IPS-18c (cell line): ENCODE data around the gene SLC2A5.
"Not testable (repeated sequence)": the region's sequence is repeated elsewhere in the genome, so short reads cannot be mapped to it uniquely, and the experiment has no call there.

Experiments used
- H3K4me3 ChIP-seq: 2 replicates; pipeline ENCODE4 v1.7.0; 2013; ENCODE audit warnings: low read depth, mild to moderate bottlenecking, low read length, moderate library complexity; ENCODE audit not compliant: insufficient read depth
- H3K9me3 ChIP-seq: one replicate; pipeline ENCODE4 v1.6.1; 2013; ENCODE audit warnings: mild to moderate bottlenecking, low read length, moderate library complexity; ENCODE audit not compliant: control insufficient read depth, insufficient read depth

SLC2A5 gene

DNA sequence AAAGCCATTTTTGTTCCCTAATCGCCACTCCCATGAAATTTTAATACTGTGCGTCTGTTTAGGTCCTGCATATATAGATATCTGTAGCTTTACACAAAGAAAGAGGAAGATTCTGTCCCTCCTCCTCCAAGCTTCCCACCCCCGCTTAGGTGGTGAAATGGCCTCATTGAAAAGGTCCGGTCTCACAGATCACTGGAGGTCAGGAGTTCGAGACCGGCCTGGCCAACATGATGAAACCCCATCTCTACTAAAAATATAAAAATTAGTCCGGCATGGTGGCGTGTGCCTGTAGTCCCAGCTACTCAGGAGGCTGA is 64.1 kb downstream of the SLC2A5 start:
- no peak overlapping the region for H3K4me3 ChIP-seq
- H3K9me3 ChIP-seq, result peaks cover 2% of the 10 kb centered on the region

DNA sequence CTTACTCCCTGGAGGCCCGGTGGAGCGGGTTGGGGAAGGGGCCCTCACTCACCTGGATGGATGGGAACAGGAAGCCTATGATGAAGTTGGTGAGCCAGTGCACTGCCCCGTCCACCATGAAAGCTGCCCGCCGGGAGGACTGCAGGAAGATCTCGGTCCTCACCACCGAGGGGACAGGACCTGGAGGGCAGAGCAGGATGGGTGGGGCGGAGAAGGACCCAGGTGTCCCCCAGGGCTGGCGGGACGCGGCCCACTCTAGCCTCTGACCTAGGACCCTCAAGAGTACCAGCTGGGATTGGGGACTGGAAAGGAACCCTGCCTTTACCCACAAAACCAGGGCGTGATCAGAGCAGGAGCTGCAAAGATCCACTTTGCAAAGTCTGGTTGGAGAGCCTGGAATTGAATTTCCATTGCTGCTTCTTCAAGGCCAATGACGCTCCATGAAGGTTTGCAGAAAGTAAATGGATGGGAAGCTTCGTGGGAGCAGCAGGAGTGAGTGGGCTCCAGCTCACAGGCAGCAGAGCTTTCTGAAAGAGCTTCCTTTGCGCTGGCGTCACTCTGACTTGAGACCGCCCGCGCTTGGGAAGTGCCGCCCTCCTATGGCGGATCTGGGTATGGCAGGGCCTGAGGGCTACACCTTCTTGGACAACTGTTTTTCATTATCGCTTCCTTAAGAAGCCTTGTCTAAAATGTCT is 64.6 kb downstream of the SLC2A5 start:
- no peak overlapping the region for H3K4me3 ChIP-seq
- H3K9me3 ChIP-seq, result peaks cover 2% of the 10 kb centered on the region

DNA sequence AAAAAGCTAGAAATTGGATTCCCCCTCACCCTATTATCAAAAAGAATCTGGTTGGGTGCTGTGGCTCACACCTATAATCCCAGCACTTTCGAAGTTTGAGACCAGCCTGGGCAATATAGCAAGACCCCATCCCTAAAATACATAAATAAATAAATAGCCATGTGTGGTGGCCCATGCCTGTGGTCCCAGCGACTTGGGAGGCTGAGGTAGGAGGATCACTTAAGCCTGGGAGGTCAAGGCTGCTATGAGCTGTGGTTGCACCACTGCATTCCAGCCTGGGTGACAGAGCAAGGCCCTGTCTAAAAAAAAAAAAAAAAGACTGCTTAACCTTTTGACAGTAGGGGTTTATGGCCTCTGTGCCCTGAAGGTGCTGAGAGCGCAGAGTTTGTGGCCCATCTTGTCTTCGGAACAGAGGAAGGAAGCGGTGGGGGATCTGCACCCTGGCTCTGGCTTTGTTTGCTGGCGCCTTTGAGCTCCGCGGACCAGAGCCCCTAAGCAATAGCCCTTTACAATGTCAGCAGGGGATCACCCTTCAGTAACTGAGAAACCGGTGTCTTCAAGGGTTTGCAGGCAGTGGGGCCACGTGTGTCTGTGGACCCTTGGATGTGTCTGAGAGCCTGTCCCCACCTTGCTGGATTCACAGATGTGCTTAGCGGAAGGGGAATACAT is 65.3 kb downstream of the SLC2A5 start:
- Histone ChIP-seq H3K4me3 (no peak overlapping the region), H3K9me3 (peaks cover 2% of the 10 kb centered on the region)

DNA sequence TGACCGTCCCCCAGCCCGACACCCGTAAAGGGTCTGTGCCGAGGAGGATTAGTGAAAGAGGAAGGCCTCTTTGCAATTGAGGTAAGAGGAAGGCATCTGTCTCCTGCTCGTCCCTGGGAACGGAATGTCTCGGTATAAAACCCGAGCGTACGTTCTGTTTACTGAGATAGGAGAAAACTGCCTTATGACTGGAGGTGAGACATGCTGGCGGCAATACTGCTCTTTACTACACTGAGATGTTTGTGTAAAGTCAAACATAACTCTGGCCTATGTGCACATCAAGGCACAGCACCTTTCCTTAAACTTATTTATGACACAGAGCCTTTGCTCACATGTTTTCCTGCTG is 67.2 kb downstream of the SLC2A5 start:
- not testable (repeated sequence) for H3K4me3 ChIP-seq, H3K9me3 ChIP-seq

DNA sequence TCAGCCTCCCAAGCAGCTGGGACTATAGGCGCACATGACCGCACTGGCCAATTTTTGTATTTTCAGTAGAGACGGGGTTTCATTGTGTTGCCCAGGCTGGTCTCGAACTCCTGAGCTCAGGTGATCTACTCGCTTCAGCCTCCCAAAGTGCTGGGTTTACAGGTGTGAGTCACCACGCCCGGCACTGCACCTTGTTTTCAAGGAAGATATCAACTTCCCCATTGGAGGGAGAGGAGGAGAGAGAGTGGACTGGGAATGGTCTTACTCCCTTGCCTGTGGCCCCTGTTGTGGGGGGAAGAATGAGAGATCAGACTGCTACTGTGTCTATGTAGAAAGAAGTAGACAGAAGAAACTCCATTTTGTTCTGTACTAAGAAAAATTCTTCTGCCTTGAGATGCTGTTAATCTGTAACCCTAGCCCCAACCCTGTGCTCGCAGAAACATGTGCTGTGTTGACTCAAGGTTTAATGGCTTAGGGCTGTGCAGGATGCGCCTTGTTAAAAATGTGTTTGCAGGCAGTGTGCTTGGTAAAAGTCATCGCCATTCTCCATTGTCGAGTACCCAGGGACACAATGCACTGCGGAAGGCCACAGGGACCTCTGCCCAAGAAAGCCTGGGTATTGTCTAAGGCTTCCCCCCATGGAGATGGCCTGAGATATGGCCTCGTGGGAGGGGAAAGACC is 67.8 kb downstream of the SLC2A5 start:
- not testable (repeated sequence) for H3K4me3 ChIP-seq, H3K9me3 ChIP-seq

DNA sequence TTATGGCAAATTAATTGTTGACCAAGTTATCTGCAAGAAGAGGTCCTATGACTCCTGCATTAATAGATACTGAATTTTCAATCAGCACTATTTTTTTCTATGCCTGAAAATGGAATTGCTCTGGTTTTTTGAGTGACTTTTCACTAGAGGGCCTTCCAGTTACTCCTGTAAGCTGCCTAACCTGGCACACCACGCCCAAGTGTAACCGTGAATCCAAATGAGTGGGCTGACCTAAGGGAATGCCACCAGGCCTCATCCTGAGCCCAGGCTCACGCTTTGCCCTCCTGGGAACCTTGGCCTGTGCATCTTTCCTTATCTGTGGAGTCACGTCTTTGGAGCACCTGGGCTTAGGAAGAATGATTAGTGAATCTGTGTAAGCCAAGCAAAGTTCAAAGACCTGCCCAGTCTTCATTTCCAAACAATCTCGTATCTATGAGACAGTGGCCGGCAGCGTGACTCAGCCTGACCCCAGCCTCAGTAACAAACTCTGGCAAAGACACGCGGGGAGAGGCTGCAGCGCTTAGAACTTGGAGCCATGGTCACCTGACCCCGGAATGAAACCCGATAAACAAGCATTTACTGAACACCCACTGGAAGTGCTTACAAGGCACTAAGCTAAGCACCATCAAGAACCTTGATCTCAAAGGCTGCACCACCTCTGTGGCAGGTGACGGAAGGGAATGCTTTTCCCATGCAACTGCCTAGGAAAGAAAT is 75.3 kb downstream of the SLC2A5 start:
- not testable (repeated sequence) for H3K4me3 ChIP-seq, H3K9me3 ChIP-seq

DNA sequence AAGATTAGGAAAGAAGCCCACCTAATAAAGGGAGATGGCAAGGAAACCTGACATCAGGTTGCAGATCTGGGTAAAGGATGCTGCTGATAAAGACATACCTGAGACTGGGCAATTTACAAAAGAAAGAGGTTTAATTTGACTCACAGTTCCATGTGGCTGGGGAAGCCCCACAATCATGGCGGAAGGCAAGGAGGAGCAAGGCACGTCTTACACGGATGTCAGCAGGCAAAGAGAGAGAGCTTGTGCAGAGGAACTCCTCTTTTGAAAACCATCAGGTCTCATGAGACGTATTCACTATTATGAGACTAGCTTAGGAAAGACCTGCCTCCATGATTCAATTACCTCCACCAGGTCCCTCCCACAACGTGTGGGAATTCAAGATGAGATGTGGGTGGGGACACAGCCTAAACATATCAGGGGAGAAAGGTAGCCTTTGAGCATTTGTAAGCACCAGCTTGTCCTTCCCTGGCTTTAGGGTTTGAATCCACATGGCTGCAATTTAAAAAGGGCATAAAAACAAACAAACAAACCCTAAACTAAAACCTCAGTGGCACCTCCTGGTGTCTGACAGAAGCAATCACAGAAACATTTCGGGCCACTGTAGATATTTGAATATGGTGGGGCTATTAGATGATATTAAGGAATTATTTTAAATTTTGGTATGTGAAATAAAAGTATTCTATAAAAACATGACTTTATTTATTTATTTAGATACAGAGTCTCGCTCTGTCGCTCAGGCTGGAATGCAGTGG is 76.3 kb downstream of the SLC2A5 start:
- no peaks in the 10 kb centered on the region for H3K9me3 ChIP-seq
- no peak overlapping the region; the same call in 1 of the 2 replicates for H3K4me3 ChIP-seq

DNA sequence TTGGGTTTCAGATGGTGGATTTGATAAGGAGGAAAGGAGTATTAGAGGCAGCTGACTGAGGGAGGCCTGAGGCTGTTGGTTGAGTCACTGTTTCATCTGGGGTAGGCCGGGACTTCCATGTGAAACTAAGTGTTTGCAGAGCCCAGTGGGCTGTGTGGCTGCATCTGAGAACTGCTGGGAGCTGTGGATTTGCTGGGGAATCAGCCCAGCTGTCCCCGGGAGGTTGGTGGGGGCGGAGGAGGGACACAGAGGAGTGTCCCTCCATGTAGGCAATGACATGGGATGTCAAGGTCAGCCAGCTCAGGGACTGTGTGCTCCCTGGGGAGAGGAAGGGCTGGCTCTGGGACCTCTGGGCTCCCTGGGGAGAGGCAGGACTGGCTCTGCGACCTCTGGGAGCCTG is 79.6 kb downstream of the SLC2A5 start:
- no peaks in the 10 kb centered on the region for H3K9me3 ChIP-seq
- H3K4me3 ChIP-seq, result no peak overlapping the region

DNA sequence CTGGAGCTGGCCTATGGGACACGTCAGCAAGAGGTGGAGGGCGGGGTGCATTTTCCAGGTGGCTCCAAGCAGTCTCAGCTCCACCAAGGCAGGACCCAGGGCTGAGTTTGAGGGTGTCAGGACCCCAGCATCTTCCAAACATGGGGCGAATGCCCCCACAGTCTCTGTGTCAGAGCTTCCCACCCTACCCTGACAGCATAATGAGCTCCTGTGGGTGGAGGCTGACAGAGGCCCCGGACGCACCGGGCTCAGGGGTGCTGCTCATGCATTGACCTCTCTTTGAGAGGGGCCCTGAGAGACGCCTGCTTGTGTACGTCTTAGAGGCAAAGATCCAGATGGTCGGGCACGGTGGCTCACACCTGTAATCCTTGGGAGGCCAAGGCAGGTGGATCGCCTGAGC is 80.4 kb downstream of the SLC2A5 start:
- H3K9me3 ChIP-seq, result no peaks in the 10 kb centered on the region
- no peak overlapping the region for H3K4me3 ChIP-seq

DNA sequence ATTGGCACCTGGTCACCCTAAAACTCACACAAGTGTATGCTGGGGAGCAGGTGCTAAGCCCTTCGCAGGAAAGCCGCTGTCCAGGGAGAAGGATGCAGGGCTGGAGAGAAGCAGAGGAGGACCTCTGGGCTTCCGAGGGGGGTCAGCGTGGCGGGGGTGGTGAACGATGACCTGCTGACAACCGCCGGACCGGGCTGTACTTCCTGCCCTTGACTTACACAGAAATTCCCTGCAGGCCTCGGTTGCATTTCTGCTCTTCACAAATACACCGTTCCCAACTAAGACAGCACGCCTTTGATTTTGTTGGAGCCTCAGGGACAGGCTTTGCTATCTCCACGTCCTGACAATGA is 80.8 kb downstream of the SLC2A5 start:
- no peaks in the 10 kb centered on the region for H3K9me3 ChIP-seq
- H3K4me3 ChIP-seq, result no peak overlapping the region

DNA sequence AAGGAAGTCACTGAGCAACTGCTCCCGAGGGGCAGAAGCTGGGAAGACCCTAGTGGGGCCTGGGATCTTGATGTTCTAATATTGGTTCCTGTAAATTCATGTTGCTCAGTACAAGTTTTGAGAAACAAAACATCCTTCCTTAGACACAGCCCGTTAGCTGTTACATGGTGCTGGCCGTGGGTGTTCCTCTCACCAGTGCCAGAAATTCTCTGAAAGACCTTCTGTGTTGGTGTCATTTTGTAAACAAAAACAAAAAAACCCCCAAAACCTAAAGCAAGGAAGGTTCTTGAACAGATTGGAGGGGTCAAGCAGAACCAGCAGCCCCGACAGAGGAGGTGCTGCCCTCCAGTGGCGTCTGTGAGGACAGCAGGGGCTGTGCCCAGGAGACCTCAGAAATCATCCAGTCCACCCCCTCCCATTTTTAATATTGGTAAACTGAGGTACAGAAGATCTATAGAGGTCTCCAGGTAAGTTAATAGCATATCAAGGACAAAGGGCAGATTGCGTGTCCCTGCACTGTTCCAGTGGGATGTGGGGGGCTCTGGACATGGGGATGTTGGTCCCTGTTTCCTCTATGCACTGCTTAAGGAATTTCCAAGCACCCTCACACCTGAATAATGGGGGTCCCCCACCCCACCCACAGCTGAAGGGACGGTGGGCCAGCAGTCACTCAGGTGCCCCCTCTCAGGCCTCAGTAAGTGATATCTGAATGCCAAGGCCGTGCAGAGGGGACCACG is 81.4 kb downstream of the SLC2A5 start:
- H3K9me3 ChIP-seq, result no peaks in the 10 kb centered on the region
- H3K4me3 ChIP-seq, result no peak overlapping the region

DNA sequence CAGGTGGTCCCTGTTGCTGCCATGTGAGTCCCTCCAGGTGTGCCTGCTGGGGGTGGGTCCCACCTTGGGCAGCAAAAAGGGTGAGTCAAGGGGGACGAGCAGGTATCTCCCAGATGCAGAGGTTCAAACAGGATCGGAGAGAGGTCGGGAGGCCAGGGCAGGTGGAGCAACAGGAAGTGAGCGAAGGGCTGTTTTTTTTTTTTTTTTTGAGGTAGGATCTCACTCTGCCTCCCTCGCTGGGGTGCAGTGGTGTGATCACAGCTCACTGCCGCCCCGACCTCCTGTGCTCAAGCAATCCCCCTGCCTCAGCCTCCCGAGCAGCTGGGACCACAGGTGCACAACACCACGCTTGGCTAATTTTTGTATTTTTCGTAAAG is 82.6 kb downstream of the SLC2A5 start:
- no peaks in the 10 kb centered on the region for H3K9me3 ChIP-seq
- H3K4me3 ChIP-seq, result no peak overlapping the region

DNA sequence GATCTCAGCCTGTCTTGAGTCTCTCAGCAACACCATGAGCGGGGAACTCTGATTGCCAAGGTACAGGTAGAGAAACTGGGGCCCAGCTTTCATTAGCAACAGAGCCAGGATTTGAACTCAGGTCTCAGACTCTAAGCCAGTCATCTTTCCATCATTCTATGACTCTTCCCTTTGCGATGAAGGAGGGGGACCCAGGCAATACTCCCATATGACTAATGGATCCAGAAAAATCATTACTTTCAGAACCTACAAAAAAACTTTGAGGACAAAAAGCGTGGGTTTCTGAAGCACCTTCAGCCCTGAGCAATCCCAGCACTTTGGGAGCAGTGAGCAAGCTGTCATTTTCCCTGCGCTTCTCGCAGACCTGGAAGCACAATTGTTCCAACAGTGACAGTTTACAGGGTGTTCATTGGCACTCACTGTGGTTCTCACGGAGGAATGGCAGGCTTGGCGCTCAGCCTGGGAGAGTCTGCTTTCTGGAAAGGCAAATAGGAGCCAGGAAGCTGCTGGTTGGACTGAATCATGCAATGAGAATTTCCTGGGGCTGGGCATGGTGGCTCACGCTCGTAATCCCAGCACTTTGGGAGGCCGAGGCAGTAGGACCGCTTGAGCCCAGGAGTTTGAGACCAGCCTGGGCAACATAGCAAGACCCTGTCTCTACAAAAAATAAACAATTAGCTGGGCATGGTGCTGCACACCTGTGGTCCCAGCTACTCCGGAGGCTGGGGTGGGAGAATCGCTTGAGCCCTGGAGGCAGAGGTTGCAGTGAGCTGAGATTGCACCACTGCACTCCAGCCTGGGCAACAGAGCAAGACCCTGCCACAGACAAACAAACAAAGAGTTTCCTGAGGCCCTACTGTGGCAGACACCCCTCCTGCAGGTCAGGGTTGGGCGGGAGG is 83.3 kb downstream of the SLC2A5 start:
- no peak overlapping the region for H3K4me3 ChIP-seq
- no peaks in the 10 kb centered on the region for H3K9me3 ChIP-seq
